ENCODE measurements around the gene MYOF.
A peak's percentile ranks its signal among the peaks of the same experiment; 100 is the strongest.
"Not testable (repeated sequence)": the region's sequence is repeated elsewhere in the genome, so short reads cannot be mapped to it uniquely, and the experiment has no call there.

MYOF gene

GRCh38 chr10:93445097-93445960 lies 36.8 kb downstream of the MYOF start:
- DNase-seq: peak; percentile 99
- H3K36me3 ChIP-seq (replicated peaks): peaks cover 47% of the 10 kb centered on the region
- H3K27me3 ChIP-seq (replicated peaks): no peaks in the 10 kb centered on the region
- peak overlapping the region; percentile 90 for H3K27ac ChIP-seq
- no peak for TF ChIP-seq CTCF (IDR thresholded peaks at IDR 0.05; ENCODE audit: low read depth, low read length, missing control alignments)
- H3K4me3 ChIP-seq (ENCODE audit: low read depth, low read length): no peak overlapping the region
- in situ Hi-C loops (cut with HindIII; ENCODE audit: low pct_ligation_motif_present, low sequenced_read_pairs): no loop called here

GRCh38 chr10:93443481-93443880 lies 38.7 kb downstream of the MYOF start:
- DNase-seq: no peak
- H3K27ac ChIP-seq: peak overlapping the region; percentile 71

GRCh38 chr10:93442721-93443120 lies 39.4 kb downstream of the MYOF start:
- DNase-seq; in situ Hi-C loops (cut with HindIII; ENCODE audit: low pct_ligation_motif_present, low sequenced_read_pairs); H3K27me3 ChIP-seq (replicated peaks); H3K4me3 ChIP-seq (ENCODE audit: low read depth, low read length): not testable (repeated sequence)
- peak overlapping the region; percentile 71 for H3K27ac ChIP-seq
- peaks cover 28% of the 10 kb centered on the region for H3K36me3 ChIP-seq (replicated peaks)

More at GRCh38 chr10:93443481-93443880, 38.7 kb downstream of the MYOF start:
- H3K27me3 ChIP-seq (replicated peaks): no peaks in the 10 kb centered on the region
- no peak for TF ChIP-seq CTCF (IDR thresholded peaks at IDR 0.05; ENCODE audit: low read depth, low read length, missing control alignments)
- H3K36me3 ChIP-seq (replicated peaks): peaks cover 34% of the 10 kb centered on the region
- H3K4me3 ChIP-seq (ENCODE audit: low read depth, low read length): no peak overlapping the region
- in situ Hi-C loops (cut with HindIII; ENCODE audit: low pct_ligation_motif_present, low sequenced_read_pairs): no loop called here

GRCh38 chr10:93440591-93441091 lies 41.5 kb downstream of the MYOF start:
- Histone ChIP-seq H3K4me3 (ENCODE audit: low read depth, low read length) (no peak overlapping the region), H3K27ac (peak overlapping the region; percentile 16)
- in situ Hi-C loops (cut with HindIII; ENCODE audit: low pct_ligation_motif_present, low sequenced_read_pairs): no loop called here

GRCh38 chr10:93438613-93439253 lies 43.4 kb downstream of the MYOF start:
- DNase-seq: peak; percentile 24
- H3K27me3 ChIP-seq (replicated peaks): no peaks in the 10 kb centered on the region
- TF ChIP-seq CTCF (IDR thresholded peaks at IDR 0.05; ENCODE audit: low read depth, low read length, missing control alignments): no peak
- no peak overlapping the region for H3K4me3 ChIP-seq (ENCODE audit: low read depth, low read length)
- peak overlapping the region; percentile 99 for H3K27ac ChIP-seq
- peaks cover 13% of the 10 kb centered on the region for H3K36me3 ChIP-seq (replicated peaks)
- in situ Hi-C loops (cut with HindIII; ENCODE audit: low pct_ligation_motif_present, low sequenced_read_pairs): no loop called here

More at GRCh38 chr10:93440591-93441091, 41.5 kb downstream of the MYOF start:
- Histone ChIP-seq H3K36me3 (replicated peaks) (peaks cover 28% of the 10 kb centered on the region), H3K27me3 (replicated peaks) (no peaks in the 10 kb centered on the region)
- DNase-seq: no peak
- TF ChIP-seq CTCF (IDR thresholded peaks at IDR 0.05; ENCODE audit: low read depth, low read length, missing control alignments): no peak

GRCh38 chr10:93437946-93438612 lies 44.1 kb downstream of the MYOF start:
- no peak for TF ChIP-seq CTCF (IDR thresholded peaks at IDR 0.05; ENCODE audit: low read depth, low read length, missing control alignments)
- H3K27ac ChIP-seq: peak overlapping the region; percentile 99
- peak; percentile 62 for DNase-seq
- no peaks in the 10 kb centered on the region for H3K27me3 ChIP-seq (replicated peaks)
- H3K36me3 ChIP-seq (replicated peaks): peaks cover 6% of the 10 kb centered on the region
- in situ Hi-C loops (cut with HindIII; ENCODE audit: low pct_ligation_motif_present, low sequenced_read_pairs): no loop called here
- no peak overlapping the region for H3K4me3 ChIP-seq (ENCODE audit: low read depth, low read length)

Data from brain microvascular endothelial cell (primary cell).